OCI-LY1 (cell line): ENCODE data around the gene CDC42BPA.

Experiments used
- CTCF ChIP-seq: fragments of 200-600 bp; sonication (generic), shearing (Covaris generic); IDR thresholded peaks from 2 replicates; pipeline ENCODE4 v1.5.1; 2017; ENCODE audit warnings: mild to moderate bottlenecking, antibody characterized with exemption, low read length, moderate library complexity, mixed read lengths
- EZH2 ChIP-seq: fragments of 200-600 bp; sonication (generic), shearing (Covaris generic); IDR thresholded peaks from 2 replicates; pipeline ENCODE4 v1.8.0; 2017; ENCODE audit warnings: borderline replicate concordance, mixed run types, mild to moderate bottlenecking, antibody characterized with exemption, low read length, moderate library complexity, mixed read lengths

DNA sequence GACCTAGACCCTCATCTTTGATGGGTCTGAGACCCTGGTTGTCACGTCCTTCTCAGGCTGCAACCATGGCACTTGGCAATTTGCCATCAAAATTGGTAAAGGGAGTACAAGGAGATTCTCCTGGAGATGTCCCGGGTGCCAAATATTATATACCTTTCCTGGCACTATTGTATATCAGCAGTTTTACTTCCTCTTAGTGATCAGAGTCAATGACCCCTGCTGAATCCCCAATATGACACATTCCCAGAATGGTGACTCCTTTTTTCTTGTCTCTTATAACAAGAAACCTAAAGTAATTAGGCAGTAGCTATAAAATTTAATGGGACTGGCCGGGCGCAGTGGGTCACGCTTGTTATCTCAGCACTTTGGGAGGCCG lies 39.6 kb upstream of the CDC42BPA start:
- TF ChIP-seq CTCF (no peak), EZH2 (no peak)
